Neural cell (in vitro differentiated cells): ENCODE results near the gene TMOD3. TPM values are rescaled to one million over a fixed set of nuclear protein-coding genes. Genes with fewer than 3 reads are reported as not detected.

Experiments used
- H2AFZ ChIP-seq: fragments of 200-600, 300-800 bp; sonication (generic), shearing (Covaris generic); 2 replicates; pipeline ENCODE4 v1.6.0; 2014; ENCODE audit warnings: low read depth, mild to moderate bottlenecking, antibody characterized with exemption, low read length, moderate library complexity
- H3F3A ChIP-seq: fragments of 200-600 bp; shearing (Covaris generic); 2 replicates; pipeline ENCODE4 v1.6.1; 2016; ENCODE audit warnings: mild to moderate bottlenecking, moderate library complexity, mixed read lengths, antibody characterized with exemption, low read length; ENCODE audit not compliant: insufficient read depth, poor library complexity, severe bottlenecking
- H3K27ac ChIP-seq: fragments of 200-600, 300-800 bp; sonication (generic), shearing (Covaris generic); 2 replicates; pipeline ENCODE4 v1.5.1; 2014; ENCODE audit warnings: mild to moderate bottlenecking, low read length, moderate library complexity
- H3K27me3 ChIP-seq: fragments of 300-800, 200-600 bp; sonication (generic), shearing (Covaris generic); 2 replicates; pipeline ENCODE4 v1.6.0; 2014; ENCODE audit warnings: mild to moderate bottlenecking, low read depth, low read length, moderate library complexity; ENCODE audit not compliant: insufficient read depth
- H3K36me3 ChIP-seq: fragments of 300-800, 200-600 bp; sonication (generic), shearing (Covaris generic); 2 replicates; pipeline ENCODE4 v1.5.1; 2014; ENCODE audit warnings: mild to moderate bottlenecking, antibody characterized with exemption, low read length, moderate library complexity; ENCODE audit not compliant: insufficient read depth
- H3K4me2 ChIP-seq: fragments of 300-800, 200-600 bp; sonication (generic), shearing (Covaris generic); 2 replicates; pipeline ENCODE4 v1.6.0; 2014; ENCODE audit warnings: mild to moderate bottlenecking, low read length
- H3K4me3 ChIP-seq: fragments of 300-800, 200-600 bp; sonication (generic), shearing (Covaris generic); 2 replicates; pipeline ENCODE4 v1.5.1; 2014; ENCODE audit warnings: mild to moderate bottlenecking, low read length, moderate library complexity
- H3K79me2 ChIP-seq: fragments of 200-600 bp; shearing (Covaris generic); replicated peaks from 2 replicates; pipeline ENCODE4 v1.6.0; 2014; ENCODE audit warnings: mild to moderate bottlenecking, low read length, moderate library complexity; ENCODE audit not compliant: insufficient read depth
- H3K9ac ChIP-seq: fragments of 300-800, 200-600 bp; sonication (generic), shearing (Covaris generic); 2 replicates; pipeline ENCODE4 v1.6.1; 2016; ENCODE audit warnings: mild to moderate bottlenecking, low read length, mixed read lengths
- H3K9me2 ChIP-seq: fragments of 200-600 bp; shearing (Covaris generic); 2 replicates; pipeline ENCODE4 v1.6.1; 2016; ENCODE audit warnings: mild to moderate bottlenecking, low read length, mixed read lengths; ENCODE audit not compliant: insufficient read depth
- H3K9me3 ChIP-seq: fragments of 200-600, 300-800 bp; sonication (generic), shearing (Covaris generic); 2 replicates; pipeline ENCODE4 v1.6.1; 2016; ENCODE audit warnings: mild to moderate bottlenecking, mixed run types, low read length, moderate library complexity, mixed read lengths
- H4K20me1 ChIP-seq: fragments of 200-600 bp; shearing (Covaris generic); 2 replicates; pipeline ENCODE4 v1.6.1; 2016; ENCODE audit warnings: mild to moderate bottlenecking, mixed run types; ENCODE audit not compliant: insufficient read depth
- CTCF ChIP-seq: fragments of 450-650 bp; IDR thresholded peaks from 2 replicates; pipeline ENCODE4 v1.5.1; 2014; ENCODE audit warnings: antibody characterized with exemption, mild to moderate bottlenecking, moderate library complexity; ENCODE audit not compliant: poor library complexity, severe bottlenecking
- EP300 ChIP-seq: fragments of 450-650 bp; conservative IDR thresholded peaks from 2 replicates; pipeline ENCODE4 v1.6.1; 2014; ENCODE audit warnings: antibody characterized with exemption, mild to moderate bottlenecking, moderate library complexity; ENCODE audit not compliant: poor library complexity, severe bottlenecking
- EZH2 ChIP-seq: fragments of 200-600, 300-800 bp; shearing (Covaris generic), sonication (generic); IDR thresholded peaks from 2 replicates; pipeline ENCODE4 v1.6.1; 2014; ENCODE audit warnings: antibody characterized with exemption, low read length, borderline replicate concordance, mild to moderate bottlenecking; ENCODE audit not compliant: insufficient read depth, poor library complexity, severe bottlenecking
- MXI1 ChIP-seq: fragments of 450-650 bp; conservative IDR thresholded peaks from 2 replicates; pipeline ENCODE4 v1.6.1; 2014; ENCODE audit warnings: antibody characterized with exemption, mild to moderate bottlenecking; ENCODE audit not compliant: poor library complexity, severe bottlenecking
- POLR2AphosphoS5 ChIP-seq: IDR thresholded peaks from 2 replicates; pipeline ENCODE4 v1.6.1; 2012
- RAD21 ChIP-seq: fragments of 450-650 bp; conservative IDR thresholded peaks from 2 replicates; pipeline ENCODE4 v1.6.1; 2014; ENCODE audit warnings: antibody characterized with exemption, mild to moderate bottlenecking, moderate library complexity
- REST ChIP-seq: IDR thresholded peaks from 2 replicates; pipeline ENCODE4 v1.6.1; 2012; ENCODE audit warnings: borderline replicate concordance
- SMC3 ChIP-seq: fragments of 450-650 bp; conservative IDR thresholded peaks from 2 replicates; pipeline ENCODE4 v1.6.1; 2014; ENCODE audit warnings: antibody characterized with exemption, mild to moderate bottlenecking, moderate library complexity; ENCODE audit not compliant: poor library complexity
- TAF1 ChIP-seq: IDR thresholded peaks from 2 replicates; pipeline ENCODE4 v1.6.1; 2012; ENCODE audit warnings: low read depth
- polyA plus RNA-seq: library from polyadenylated mRNA; depleted of rRNA; stranded (reverse); fragments of >200 nt; gene quantifications from 2 replicates; pipeline ENCODE4 v1.2.3, GENCODE V29; 2014

The TMOD3 gene
- polyA plus RNA-seq, 1 donor from 2014 or later: 12.6 TPM

- Histone ChIP-seq H3K36me3 (peaks cover 6% of the 10 kb centered on the region), H3K79me2 (no peaks in the 10 kb centered on the region), H4K20me1 (no peaks in the 10 kb centered on the region), H3K4me3 (no peak overlapping the region), H3K27ac (no peak overlapping the region), H3F3A (no peaks in the 10 kb centered on the region), H3K9me3 (no peaks in the 10 kb centered on the region), H3K9ac (no peak overlapping the region), H2AFZ (no peak overlapping the region), H3K27me3 (no peaks in the 10 kb centered on the region), H3K4me2 (no peak overlapping the region), H3K9me2 (no peaks in the 10 kb centered on the region)
- no peak for TF ChIP-seq REST
- no peak for TF ChIP-seq EZH2
- no peak for TF ChIP-seq CTCF
- no peak for TF ChIP-seq RAD21
- TF ChIP-seq POLR2AphosphoS5: no peak
- no peak for TF ChIP-seq SMC3
- no peak for TF ChIP-seq MXI1
Measured at GRCh38 chr15:51866751-51867150, 37.3 kb downstream of the TMOD3 start.

GRCh38 chr15:51869060-51869421 is 39.6 kb downstream of the TMOD3 start:
- H3K79me2 ChIP-seq: no peaks in the 10 kb centered on the region

More at GRCh38 chr15:51869060-51869421, 39.6 kb downstream of the TMOD3 start:
- no peak overlapping the region for H3K27ac ChIP-seq
- no peak overlapping the region for H3K4me3 ChIP-seq
- H3K36me3 ChIP-seq: no peaks in the 10 kb centered on the region
- TF ChIP-seq TAF1 (no peak), REST (no peak), CTCF (no peak), EP300 (no peak), EZH2 (no peak), SMC3 (no peak), RAD21 (no peak), POLR2AphosphoS5 (no peak), MXI1 (no peak)
- no peaks in the 10 kb centered on the region for H4K20me1 ChIP-seq
- H3K27me3 ChIP-seq: no peaks in the 10 kb centered on the region
- H2AFZ ChIP-seq: no peak overlapping the region
- H3K4me2 ChIP-seq: no peak overlapping the region
- H3K9me2 ChIP-seq: no peaks in the 10 kb centered on the region
- H3K9me3 ChIP-seq: no peaks in the 10 kb centered on the region
- no peak overlapping the region for H3K9ac ChIP-seq
- no peaks in the 10 kb centered on the region for H3F3A ChIP-seq
